OCI-LY3 (cell line): ENCODE results near the gene DPYD.

Source experiments
- H2AFZ ChIP-seq: fragments of 200-600, 300-600 bp; shearing (Covaris generic); 2 replicates; pipeline ENCODE4 v1.6.0; 2014; ENCODE audit warnings: antibody characterized with exemption, low read depth, low read length
- H3K27ac ChIP-seq: fragments of 200-600, 300-600 bp; sonication (generic); 2 replicates; pipeline ENCODE4 v1.5.1; 2014; ENCODE audit warnings: mild to moderate bottlenecking, low read length, moderate library complexity, mixed read lengths
- H3K27me3 ChIP-seq: fragments of 200-600, 300-600 bp; sonication (generic); 2 replicates; pipeline ENCODE4 v1.6.1; 2014; ENCODE audit warnings: low read depth, low read length, mixed read lengths
- H3K36me3 ChIP-seq: fragments of 200-600, 300-600 bp; sonication (generic); replicated peaks from 2 replicates; pipeline ENCODE3; 2014; ENCODE audit warnings: low read depth, low read length, mixed read lengths
- H3K4me1 ChIP-seq: fragments of 300-600, 200-600 bp; sonication (generic); 2 replicates; pipeline ENCODE4 v1.6.1; 2014; ENCODE audit warnings: low read length, mixed read lengths
- H3K4me2 ChIP-seq: fragments of 200-600, 300-600 bp; sonication (generic); 2 replicates; pipeline ENCODE4 v1.6.1; 2014; ENCODE audit warnings: low read length, mixed read lengths
- H3K4me3 ChIP-seq: fragments of 300-600, 200-600 bp; sonication (generic); 2 replicates; pipeline ENCODE4 v1.5.1; 2014; ENCODE audit warnings: antibody characterized with exemption, mild to moderate bottlenecking, low read length, moderate library complexity
- H3K79me2 ChIP-seq: fragments of 300-600, 200-600 bp; shearing (Covaris generic); 2 replicates; pipeline ENCODE4 v1.6.1; 2014; ENCODE audit warnings: mild to moderate bottlenecking, low read length, mixed read lengths
- H3K9ac ChIP-seq: fragments of 300-600, 200-600 bp; shearing (Covaris generic); 2 replicates; pipeline ENCODE4 v1.6.0; 2014; ENCODE audit warnings: mild to moderate bottlenecking, low read length, moderate library complexity
- H3K9me3 ChIP-seq: fragments of 200-600, 300-600 bp; shearing (Covaris generic); 2 replicates; pipeline ENCODE4 v1.6.1; 2014; ENCODE audit warnings: low read length, mixed read lengths; ENCODE audit not compliant: insufficient read depth
- H4K20me1 ChIP-seq: fragments of 200-600, 300-600 bp; sonication (generic); 2 replicates; pipeline ENCODE4 v1.6.1; 2016; ENCODE audit warnings: low read length, mixed read lengths; ENCODE audit not compliant: insufficient read depth
- EZH2phosphoT487 ChIP-seq: fragments of 200-600 bp; shearing (Covaris generic); IDR thresholded peaks from 2 replicates; pipeline ENCODE4 v1.6.1; 2018; ENCODE audit warnings: antibody characterized with exemption, mixed run types, low read depth
- TF ChIP-seq, protein P1 (sequence below): fragments of 200-600, 300-600 bp; sonication (generic); IDR thresholded peaks from 2 replicates; pipeline ENCODE4 v1.5.1; 2014; ENCODE audit warnings: antibody characterized with exemption, low read length, low read depth

Gene DPYD

DNA sequence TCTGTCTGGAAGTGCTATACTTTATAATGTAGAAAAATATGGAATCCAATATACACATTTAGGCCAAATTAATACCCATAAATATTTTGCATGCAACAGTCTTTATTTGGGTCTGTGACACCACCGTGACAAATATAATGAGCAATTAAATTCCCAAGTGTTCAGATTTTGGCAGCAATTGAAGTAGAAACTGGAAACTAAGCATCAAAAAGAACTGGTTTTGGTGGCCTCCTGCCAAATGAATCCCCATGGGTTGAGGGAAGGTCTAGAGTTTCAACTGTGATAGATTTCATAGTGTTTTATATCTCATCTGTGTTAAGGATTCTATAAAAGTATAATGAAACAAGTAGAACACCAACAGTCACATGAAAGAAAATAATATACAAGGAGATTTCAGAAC is 88.4 kb downstream of the DPYD start:
- Histone ChIP-seq H2AFZ (no peak overlapping the region), H3K4me2 (no peak overlapping the region), H3K9ac (no peak overlapping the region), H3K4me1 (no peaks in the 10 kb centered on the region), H3K27me3 (no peaks in the 10 kb centered on the region), H3K27ac (no peak overlapping the region), H3K4me3 (no peak overlapping the region), H3K36me3 (no peaks in the 10 kb centered on the region), H3K9me3 (no peaks in the 10 kb centered on the region), H4K20me1 (no peaks in the 10 kb centered on the region), H3K79me2 (no peaks in the 10 kb centered on the region)
- no peak for TF ChIP-seq EZH2phosphoT487
- TF ChIP-seq, protein P1, sequence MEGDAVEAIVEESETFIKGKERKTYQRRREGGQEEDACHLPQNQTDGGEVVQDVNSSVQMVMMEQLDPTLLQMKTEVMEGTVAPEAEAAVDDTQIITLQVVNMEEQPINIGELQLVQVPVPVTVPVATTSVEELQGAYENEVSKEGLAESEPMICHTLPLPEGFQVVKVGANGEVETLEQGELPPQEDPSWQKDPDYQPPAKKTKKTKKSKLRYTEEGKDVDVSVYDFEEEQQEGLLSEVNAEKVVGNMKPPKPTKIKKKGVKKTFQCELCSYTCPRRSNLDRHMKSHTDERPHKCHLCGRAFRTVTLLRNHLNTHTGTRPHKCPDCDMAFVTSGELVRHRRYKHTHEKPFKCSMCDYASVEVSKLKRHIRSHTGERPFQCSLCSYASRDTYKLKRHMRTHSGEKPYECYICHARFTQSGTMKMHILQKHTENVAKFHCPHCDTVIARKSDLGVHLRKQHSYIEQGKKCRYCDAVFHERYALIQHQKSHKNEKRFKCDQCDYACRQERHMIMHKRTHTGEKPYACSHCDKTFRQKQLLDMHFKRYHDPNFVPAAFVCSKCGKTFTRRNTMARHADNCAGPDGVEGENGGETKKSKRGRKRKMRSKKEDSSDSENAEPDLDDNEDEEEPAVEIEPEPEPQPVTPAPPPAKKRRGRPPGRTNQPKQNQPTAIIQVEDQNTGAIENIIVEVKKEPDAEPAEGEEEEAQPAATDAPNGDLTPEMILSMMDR, result no peak

DNA sequence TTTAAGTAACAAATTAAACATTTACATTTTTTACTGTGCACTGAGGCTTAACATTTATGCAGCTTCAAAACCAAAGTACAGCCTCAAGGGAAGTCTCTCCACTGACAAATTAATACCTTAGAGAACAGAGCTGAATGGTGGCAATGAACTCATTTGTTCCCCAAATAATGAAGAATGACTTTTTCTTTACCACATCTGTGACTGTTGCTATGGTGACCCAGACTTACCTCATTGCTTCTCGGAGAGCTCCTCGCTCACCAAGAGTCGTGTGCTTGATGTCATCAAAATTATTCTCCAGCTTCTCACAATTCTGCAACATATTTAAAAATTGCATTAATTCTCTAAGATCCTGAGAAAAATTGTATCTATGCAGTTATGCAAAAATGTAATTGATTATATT is 92.9 kb downstream of the DPYD start:
- Histone ChIP-seq H3K27ac (no peak overlapping the region), H3K9me3 (no peaks in the 10 kb centered on the region), H3K4me1 (no peaks in the 10 kb centered on the region), H3K79me2 (no peaks in the 10 kb centered on the region), H3K4me2 (no peak overlapping the region), H3K9ac (no peak overlapping the region), H3K36me3 (no peaks in the 10 kb centered on the region), H3K4me3 (no peak overlapping the region), H3K27me3 (no peaks in the 10 kb centered on the region), H4K20me1 (no peaks in the 10 kb centered on the region), H2AFZ (no peak overlapping the region)
- no peak for TF ChIP-seq EZH2phosphoT487
- TF ChIP-seq, protein P1, result no peak

DNA sequence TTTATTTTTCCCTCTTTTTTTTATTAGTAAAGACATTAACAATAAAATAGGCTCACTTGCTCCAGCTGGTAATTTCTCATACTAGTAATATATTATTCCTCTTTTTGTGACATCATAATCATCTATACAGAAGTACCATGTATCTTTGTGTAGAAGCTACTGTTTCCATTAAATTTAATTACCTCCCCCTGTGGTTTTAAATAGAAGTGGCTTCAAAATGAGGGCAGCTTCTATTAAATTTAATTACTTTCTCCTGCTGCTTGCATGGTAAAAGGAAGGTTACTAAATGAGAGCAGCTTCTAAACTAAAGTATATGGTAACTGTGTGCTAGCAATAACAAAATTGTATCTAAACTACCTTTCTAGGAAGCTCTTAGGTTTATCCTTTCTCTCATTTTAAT is 94.0 kb downstream of the DPYD start:
- Histone ChIP-seq H3K27me3 (no peaks in the 10 kb centered on the region), H3K4me1 (no peaks in the 10 kb centered on the region), H3K9ac (no peak overlapping the region), H3K79me2 (no peaks in the 10 kb centered on the region), H3K4me2 (no peak overlapping the region), H4K20me1 (no peaks in the 10 kb centered on the region), H3K9me3 (no peaks in the 10 kb centered on the region), H2AFZ (no peak overlapping the region), H3K27ac (no peak overlapping the region), H3K4me3 (no peak overlapping the region), H3K36me3 (no peaks in the 10 kb centered on the region)
- TF ChIP-seq EZH2phosphoT487, result no peak
- TF ChIP-seq, protein P1, result no peak

DNA sequence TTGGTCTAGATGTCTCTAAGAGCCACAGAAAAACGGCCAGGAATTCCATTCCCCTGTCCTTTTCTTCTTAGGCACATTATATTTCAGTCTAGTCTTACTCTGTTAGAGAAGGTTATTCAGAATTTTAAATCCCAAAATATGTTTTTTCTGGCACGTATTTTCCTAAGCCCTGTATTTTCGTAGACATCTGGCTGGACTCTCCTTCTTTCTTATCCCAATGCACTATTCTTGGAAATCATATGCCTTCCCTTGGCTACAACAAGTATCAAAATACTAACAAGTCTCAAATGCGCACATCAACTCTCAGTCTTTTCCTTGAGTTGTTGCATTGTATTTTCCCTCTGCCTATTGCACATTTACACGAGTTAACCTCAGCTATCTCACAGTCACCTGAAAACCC is 96.2 kb downstream of the DPYD start:
- H3K4me1 ChIP-seq, result no peaks in the 10 kb centered on the region
- TF ChIP-seq, protein P1, result no peak
- no peak for TF ChIP-seq EZH2phosphoT487
- H3K79me2 ChIP-seq, result no peaks in the 10 kb centered on the region
- no peak overlapping the region for H2AFZ ChIP-seq
- H3K27me3 ChIP-seq, result no peaks in the 10 kb centered on the region
- no peak overlapping the region for H3K4me3 ChIP-seq
- no peak overlapping the region for H3K9ac ChIP-seq
- no peaks in the 10 kb centered on the region for H3K36me3 ChIP-seq
- no peak overlapping the region for H3K27ac ChIP-seq
- no peak overlapping the region for H3K4me2 ChIP-seq
- no peaks in the 10 kb centered on the region for H3K9me3 ChIP-seq
- H4K20me1 ChIP-seq, result no peaks in the 10 kb centered on the region
